Measurements from ENCODE around the gene ANKH.

ANKH gene

GRCh38 chr5:14686517-14686916 lies 185.1 kb downstream of the ANKH start:
- no peak for DNase-seq (ENCODE audit: low read depth)
- no peak overlapping the region for H3K4me3 ChIP-seq (ENCODE audit: low read length)
- TF ChIP-seq CTCF (conservative IDR thresholded peaks at IDR 0.05; ENCODE audit: low read length), result no peak

DNA sequence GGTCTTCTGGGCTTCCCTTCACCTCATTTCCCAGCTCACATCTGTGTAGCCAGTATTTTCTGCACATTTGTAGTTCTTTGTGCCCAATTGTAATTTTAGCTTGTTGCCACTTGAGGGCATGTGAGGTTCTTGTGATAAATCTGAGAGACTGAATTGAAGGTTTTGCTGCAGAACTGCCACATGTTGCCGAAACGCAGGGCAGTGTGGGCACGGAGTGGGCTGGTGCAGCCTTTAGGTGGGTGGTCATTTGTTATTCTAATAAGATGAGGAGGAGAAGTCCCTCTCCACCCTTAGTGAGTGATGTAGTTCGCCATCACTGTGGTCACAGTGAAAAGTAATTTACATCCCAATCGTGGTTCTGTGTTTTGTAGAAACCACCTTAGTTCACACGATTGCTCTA lies 185.8 kb downstream of the ANKH start:
- H3K4me3 ChIP-seq (ENCODE audit: low read length), result no peak overlapping the region
- TF ChIP-seq CTCF (conservative IDR thresholded peaks at IDR 0.05; ENCODE audit: low read length), result peak; percentile 89
- DNase-seq (ENCODE audit: low read depth), result peak; percentile 68

GRCh38 chr5:14684757-14685156 lies 186.8 kb downstream of the ANKH start:
- no peak for TF ChIP-seq CTCF (conservative IDR thresholded peaks at IDR 0.05; ENCODE audit: low read length)
- no peak for DNase-seq (ENCODE audit: low read depth)
- H3K4me3 ChIP-seq (ENCODE audit: low read length), result no peak overlapping the region

GRCh38 chr5:14683906-14684455 lies 187.6 kb downstream of the ANKH start:
- no peak for TF ChIP-seq CTCF (conservative IDR thresholded peaks at IDR 0.05; ENCODE audit: low read length)
- H3K4me3 ChIP-seq (ENCODE audit: low read length), result no peak overlapping the region
- DNase-seq (ENCODE audit: low read depth), result no peak

GRCh38 chr5:14681236-14681752 lies 190.3 kb downstream of the ANKH start:
- H3K4me3 ChIP-seq (ENCODE audit: low read length), result no peak overlapping the region
- no peak for TF ChIP-seq CTCF (conservative IDR thresholded peaks at IDR 0.05; ENCODE audit: low read length)
- DNase-seq (ENCODE audit: low read depth), result no peak

- no peak overlapping the region for H3K4me3 ChIP-seq (ENCODE audit: low read length)
- no peak for TF ChIP-seq CTCF (conservative IDR thresholded peaks at IDR 0.05; ENCODE audit: low read length)
- DNase-seq (ENCODE audit: low read depth), result no peak
These were observed 192.0 kb downstream of the ANKH start for GRCh38 chr5:14679595-14679994.

DNA sequence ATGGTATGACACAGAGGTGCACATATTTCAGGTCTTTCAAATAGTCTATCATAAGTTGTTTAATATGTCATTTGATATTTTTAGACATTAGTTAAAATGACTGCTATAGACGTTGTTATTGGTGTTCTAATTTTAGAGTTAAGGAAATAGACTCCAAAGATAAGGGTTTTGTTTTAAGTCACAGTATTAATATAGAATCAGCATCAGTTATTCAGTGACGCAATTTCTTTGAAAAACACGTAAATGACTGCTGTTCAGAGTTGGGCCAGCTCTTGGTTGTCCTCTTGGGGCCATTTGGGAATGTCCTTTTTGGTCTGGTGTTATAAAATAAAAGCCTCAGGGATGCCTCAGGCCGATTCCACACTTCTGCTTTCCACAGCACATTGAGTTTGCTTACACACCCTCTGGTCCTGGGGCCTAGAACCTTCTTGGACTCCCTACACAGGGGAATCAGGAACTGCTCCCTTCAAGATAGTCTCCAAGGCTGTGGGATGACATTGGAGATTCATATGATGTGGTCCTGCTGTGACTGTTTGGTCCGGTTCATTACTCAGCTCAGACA lies 192.7 kb downstream of the ANKH start:
- no peak for DNase-seq (ENCODE audit: low read depth)
- no peak overlapping the region for H3K4me3 ChIP-seq (ENCODE audit: low read length)
- no peak for TF ChIP-seq CTCF (conservative IDR thresholded peaks at IDR 0.05; ENCODE audit: low read length)

All from AG10803 (cell line).